ENCODE results near the gene NT5DC2.
A peak's percentile ranks its signal among the peaks of the same experiment; 100 is the strongest.

NT5DC2 gene

GRCh38 chr3:52533623-52534280 lies at the start of gene NT5DC2:
Gene NT5DC2, minus strand, starts transcription at chr3:52533857. Its CDS starts 120 bp downstream, at chr3:52533737.
- no peaks in the 10 kb centered on the region for H3K27me3 Mint-ChIP-seq
- peaks cover 11 to 14% of the 10 kb centered on the region in 2 donors for H3K36me3 Mint-ChIP-seq
- H3K4me1 Mint-ChIP-seq: peaks cover 23 to 41% of the 10 kb centered on the region in 2 donors
- peak; percentile 48 for DNase-seq
- H3K4me3 Mint-ChIP-seq: peak within 1 kb of the TSS; percentile 80 to 84
- H3K9me3 Mint-ChIP-seq: no peaks in the 10 kb centered on the region
- ATAC-seq (replicated peaks): peak; percentile 31 to 32
- H3K27ac Mint-ChIP-seq: peak within 1 kb of the TSS; percentile 87

DNA sequence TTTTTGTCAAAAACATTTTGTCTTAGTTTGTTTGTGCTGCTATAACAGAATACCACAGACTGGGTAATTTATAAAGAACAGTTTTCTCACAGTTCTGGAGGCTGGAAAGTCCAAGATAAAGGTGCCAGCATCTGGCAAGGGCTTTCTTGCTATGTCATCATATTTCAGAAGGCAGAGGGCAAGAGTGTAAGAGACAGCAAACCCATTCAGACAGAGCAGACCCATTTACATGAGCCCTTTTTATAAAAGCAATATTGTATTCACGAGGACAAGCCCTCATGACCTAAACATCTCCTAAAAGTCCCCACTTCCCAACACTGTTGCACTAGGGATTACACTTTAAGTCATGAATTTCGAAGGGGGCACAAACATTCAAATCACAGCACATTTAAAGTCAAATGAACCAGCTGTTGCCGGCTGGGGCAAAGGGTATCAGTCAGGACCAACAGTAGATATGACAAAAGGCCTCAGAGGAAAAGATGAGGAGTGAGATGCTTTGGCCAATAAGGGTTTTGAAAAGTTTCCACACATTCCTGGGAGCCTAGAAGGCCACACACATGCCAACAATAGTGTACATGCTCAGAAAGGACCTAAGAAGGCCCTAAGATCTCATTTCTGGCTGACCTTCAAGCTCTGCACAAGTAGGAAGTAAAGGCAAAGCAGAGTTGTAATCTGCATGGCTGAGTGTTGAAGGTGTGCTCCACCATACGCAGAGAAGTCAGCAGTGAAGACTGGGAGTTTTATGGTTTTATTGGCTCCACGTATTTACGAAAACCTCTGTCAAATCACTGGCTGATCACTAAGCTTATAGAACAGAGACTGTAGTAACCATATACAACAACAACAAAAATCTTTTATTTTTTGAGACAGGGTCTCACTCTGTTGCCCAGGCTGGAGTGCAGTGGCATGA lies 40.7 kb upstream of the NT5DC2 start:
- H3K4me3 Mint-ChIP-seq: no peak overlapping the region
- no peak for ATAC-seq (replicated peaks)
- H3K4me1 Mint-ChIP-seq: no peaks in the 10 kb centered on the region
- no peak for DNase-seq
- no peak overlapping the region for H3K27ac Mint-ChIP-seq
- peaks cover 39 to 57% of the 10 kb centered on the region in 2 donors for H3K36me3 Mint-ChIP-seq
- no peaks in the 10 kb centered on the region for H3K9me3 Mint-ChIP-seq
- H3K27me3 Mint-ChIP-seq: no peaks in the 10 kb centered on the region

DNA sequence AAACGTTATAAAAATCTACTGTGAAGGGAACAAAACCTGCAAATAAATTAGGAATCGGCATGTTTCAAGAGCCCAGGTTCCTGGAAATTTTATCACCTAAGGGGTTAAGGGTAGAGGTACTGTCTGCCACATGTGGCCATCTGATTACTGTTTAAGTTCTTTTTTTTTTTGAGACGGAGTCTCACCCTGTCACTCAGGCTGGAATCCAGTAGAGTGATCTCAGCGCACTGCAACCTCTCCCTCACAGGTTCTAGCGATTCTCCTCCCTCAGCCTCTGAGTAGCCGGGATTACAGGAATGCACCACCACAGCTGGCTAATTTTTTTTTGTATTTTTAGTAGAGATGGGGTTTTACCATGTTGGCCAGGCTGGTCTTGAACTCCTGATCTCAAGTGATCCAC lies 38.6 kb upstream of the NT5DC2 start:
- H3K9me3 Mint-ChIP-seq: no peaks in the 10 kb centered on the region
- no peak overlapping the region for H3K4me3 Mint-ChIP-seq
- H3K27ac Mint-ChIP-seq: no peak overlapping the region
- no peak for DNase-seq
- no peaks in the 10 kb centered on the region for H3K4me1 Mint-ChIP-seq
- no peaks in the 10 kb centered on the region for H3K27me3 Mint-ChIP-seq
- ATAC-seq (replicated peaks): no peak
- peaks cover 29 to 47% of the 10 kb centered on the region in 2 donors for H3K36me3 Mint-ChIP-seq

- ATAC-seq (replicated peaks): no peak
- H3K4me3 Mint-ChIP-seq: no peak overlapping the region
Measured at GRCh38 chr3:52570076-52570475, 36.4 kb upstream of the NT5DC2 start.

DNA sequence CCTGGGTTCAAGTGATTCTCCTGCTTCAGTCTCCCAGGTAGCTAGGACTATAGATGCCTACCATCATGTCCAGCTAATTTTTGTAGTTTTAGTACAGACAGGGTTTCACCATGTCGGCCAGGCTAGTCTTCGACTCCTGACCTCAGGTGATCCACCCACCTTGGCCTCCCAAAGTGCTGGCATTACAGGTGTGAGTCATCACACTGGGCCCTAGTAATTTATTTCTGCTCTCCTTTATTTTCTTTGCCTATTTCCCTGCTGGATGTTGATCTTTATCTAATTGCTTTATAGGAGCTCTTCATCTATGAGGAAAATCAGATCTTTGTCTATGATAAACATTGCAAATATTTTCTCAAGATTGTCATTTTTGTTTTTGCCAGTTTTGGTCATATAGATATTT lies 34.4 kb upstream of the NT5DC2 start:
- no peaks in the 10 kb centered on the region for H3K9me3 Mint-ChIP-seq
- H3K36me3 Mint-ChIP-seq: peaks cover 12 to 33% of the 10 kb centered on the region in 2 donors
- DNase-seq (no peak), ATAC-seq (replicated peaks) (no peak)
- H3K27me3 Mint-ChIP-seq: no peaks in the 10 kb centered on the region
- no peak overlapping the region for H3K27ac Mint-ChIP-seq
- H3K4me1 Mint-ChIP-seq: no peaks in the 10 kb centered on the region
- H3K4me3 Mint-ChIP-seq: no peak overlapping the region

More at GRCh38 chr3:52570076-52570475, 36.4 kb upstream of the NT5DC2 start:
- Mint-ChIP-seq H3K9me3 (no peaks in the 10 kb centered on the region), H3K36me3 (peaks cover 21 to 43% of the 10 kb centered on the region in 2 donors), H3K4me1 (no peaks in the 10 kb centered on the region), H3K27me3 (no peaks in the 10 kb centered on the region), H3K27ac (peak overlapping the region; percentile 27)
- DNase-seq: no peak

- no peaks in the 10 kb centered on the region for H3K9me3 Mint-ChIP-seq
- no peaks in the 10 kb centered on the region for H3K4me1 Mint-ChIP-seq
- no peak for ATAC-seq (replicated peaks)
- peaks cover 10 to 42% of the 10 kb centered on the region in 2 donors for H3K36me3 Mint-ChIP-seq
- H3K27me3 Mint-ChIP-seq: no peaks in the 10 kb centered on the region
- H3K27ac Mint-ChIP-seq: no peak overlapping the region
- no peak overlapping the region for H3K4me3 Mint-ChIP-seq
- DNase-seq: no peak
Measured at GRCh38 chr3:52563984-52564383, 30.3 kb upstream of the NT5DC2 start.

- Mint-ChIP-seq H3K4me1 (peaks cover 0 to 1% of the 10 kb centered on the region in 2 donors), H3K4me3 (no peak overlapping the region), H3K27me3 (no peaks in the 10 kb centered on the region), H3K27ac (no peak overlapping the region), H3K9me3 (no peaks in the 10 kb centered on the region), H3K36me3 (peaks cover 9 to 38% of the 10 kb centered on the region in 2 donors)
- ATAC-seq (replicated peaks): no peak
- DNase-seq: no peak
Measured at GRCh38 chr3:52561028-52561747, 27.5 kb upstream of the NT5DC2 start.

- no peaks in the 10 kb centered on the region for H3K9me3 Mint-ChIP-seq
Measured at GRCh38 chr3:52558436-52558835, 24.8 kb upstream of the NT5DC2 start.

GRCh38 chr3:52557011-52557960 lies 23.6 kb upstream of the NT5DC2 start:
- Mint-ChIP-seq H3K27me3 (no peaks in the 10 kb centered on the region), H3K9me3 (no peaks in the 10 kb centered on the region), H3K4me1 (peaks cover 0 to 3% of the 10 kb centered on the region in 2 donors), H3K4me3 (no peak overlapping the region), H3K27ac (no peak overlapping the region), H3K36me3 (peaks cover 5 to 34% of the 10 kb centered on the region in 2 donors)
- ATAC-seq (replicated peaks): no peak
- DNase-seq: no peak

More at GRCh38 chr3:52558436-52558835, 24.8 kb upstream of the NT5DC2 start:
- H3K36me3 Mint-ChIP-seq: peaks cover 7 to 42% of the 10 kb centered on the region in 2 donors
- H3K4me3 Mint-ChIP-seq: no peak overlapping the region
- H3K27ac Mint-ChIP-seq: no peak overlapping the region
- DNase-seq (no peak), ATAC-seq (replicated peaks) (no peak)
- no peaks in the 10 kb centered on the region for H3K27me3 Mint-ChIP-seq
- peaks cover 0 to 3% of the 10 kb centered on the region in 2 donors for H3K4me1 Mint-ChIP-seq

DNA sequence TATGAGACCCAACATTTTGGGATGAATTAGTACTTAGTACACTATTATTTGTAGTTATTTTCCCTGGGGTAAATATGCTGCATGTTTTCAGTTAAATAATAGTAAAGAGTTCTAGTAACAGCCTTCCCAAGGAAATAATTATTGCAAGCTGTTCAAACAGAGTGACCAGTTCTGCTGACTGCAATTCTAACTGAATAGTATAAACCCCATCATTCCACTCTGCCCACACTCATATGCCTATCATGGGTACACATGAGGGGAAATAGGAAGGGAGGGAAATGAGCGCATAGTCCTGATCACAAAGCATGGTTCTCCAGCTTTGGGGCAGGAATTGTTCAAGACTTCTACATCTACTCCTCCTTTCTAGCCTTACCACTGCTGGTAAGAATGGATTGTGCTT lies 21.4 kb upstream of the NT5DC2 start:
- H3K36me3 Mint-ChIP-seq: peaks cover 9 to 33% of the 10 kb centered on the region in 2 donors

DNA sequence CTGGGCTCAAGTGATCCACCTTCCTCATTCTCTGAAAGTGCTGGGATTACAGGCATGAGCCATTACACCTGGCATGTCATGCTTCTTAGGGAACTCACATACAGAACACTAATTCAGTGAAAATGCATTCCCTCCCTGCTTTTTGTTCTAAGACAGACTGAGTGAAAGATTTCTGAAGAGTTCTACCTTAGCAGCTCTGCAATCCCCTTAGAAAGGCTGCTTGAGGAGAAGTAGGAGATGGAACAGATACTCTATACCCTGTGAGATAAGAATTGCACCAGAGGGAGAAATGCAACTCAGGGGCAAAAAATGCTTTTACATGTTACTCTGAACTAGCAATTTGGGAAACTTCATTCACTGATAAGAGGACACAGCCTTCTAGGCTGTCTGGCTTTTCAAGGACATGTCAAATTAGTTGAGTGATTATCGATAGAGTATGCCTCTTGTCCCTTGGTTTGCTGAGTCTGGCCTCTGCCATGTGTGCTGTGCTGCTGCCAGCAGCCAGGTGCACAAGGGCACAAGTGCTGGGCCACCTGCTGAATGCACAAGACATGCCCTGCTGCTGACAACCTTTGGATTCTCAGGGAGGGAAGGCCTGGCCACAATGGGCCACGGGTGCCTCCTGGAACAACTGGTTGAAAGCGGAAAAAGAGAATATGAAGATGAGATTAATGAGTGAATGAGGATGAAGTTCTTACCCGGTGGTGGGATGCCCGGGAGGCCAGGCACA lies 20.5 kb upstream of the NT5DC2 start:
- no peak for ATAC-seq (replicated peaks)
- H3K36me3 Mint-ChIP-seq: peaks cover 11 to 27% of the 10 kb centered on the region in 2 donors
- no peak for DNase-seq
- no peak overlapping the region for H3K4me3 Mint-ChIP-seq
- H3K9me3 Mint-ChIP-seq: no peaks in the 10 kb centered on the region
- H3K27me3 Mint-ChIP-seq: no peaks in the 10 kb centered on the region
- peaks cover 0 to 3% of the 10 kb centered on the region in 2 donors for H3K4me1 Mint-ChIP-seq
- H3K27ac Mint-ChIP-seq: peak overlapping the region; percentile 63

More for the DNA sequence above, 21.4 kb upstream of the NT5DC2 start:
- Mint-ChIP-seq H3K4me3 (no peak overlapping the region), H3K27ac (no peak overlapping the region), H3K27me3 (no peaks in the 10 kb centered on the region), H3K4me1 (peaks cover 0 to 3% of the 10 kb centered on the region in 2 donors), H3K9me3 (no peaks in the 10 kb centered on the region)
- DNase-seq: no peak
- no peak for ATAC-seq (replicated peaks)

- peaks cover 7 to 17% of the 10 kb centered on the region in 2 donors for H3K36me3 Mint-ChIP-seq
- H3K9me3 Mint-ChIP-seq: no peaks in the 10 kb centered on the region
- no peak overlapping the region for H3K27ac Mint-ChIP-seq
- no peak for ATAC-seq (replicated peaks)
- peaks cover 0 to 2% of the 10 kb centered on the region in 2 donors for H3K4me1 Mint-ChIP-seq
- no peak for DNase-seq
- H3K4me3 Mint-ChIP-seq: no peak overlapping the region
- H3K27me3 Mint-ChIP-seq: no peaks in the 10 kb centered on the region
Measured at GRCh38 chr3:52552089-52552488, 18.4 kb upstream of the NT5DC2 start.

DNA sequence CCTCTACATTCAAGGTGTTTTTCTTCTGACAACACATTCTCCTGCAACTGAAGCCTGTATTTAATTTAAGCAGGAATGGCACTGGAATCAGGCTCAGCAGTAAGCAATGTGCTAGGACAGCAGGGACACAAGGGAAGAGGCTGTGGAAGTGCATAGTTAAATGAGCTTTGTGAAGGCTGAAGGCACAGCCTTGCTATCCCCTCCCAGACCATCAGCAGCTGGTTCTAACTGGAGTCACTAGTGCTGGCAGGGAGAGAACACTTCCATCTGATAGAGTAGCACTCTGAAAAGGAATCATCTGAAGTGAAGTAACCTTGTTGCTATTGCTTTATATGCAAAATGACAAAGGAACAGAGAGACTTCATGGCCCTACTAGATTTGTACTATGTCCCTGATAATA lies 17.5 kb upstream of the NT5DC2 start:
- H3K27ac Mint-ChIP-seq: peak overlapping the region; percentile 47
- peaks cover 7 to 15% of the 10 kb centered on the region in 2 donors for H3K36me3 Mint-ChIP-seq
- no peak overlapping the region for H3K4me3 Mint-ChIP-seq
- H3K9me3 Mint-ChIP-seq: no peaks in the 10 kb centered on the region
- H3K27me3 Mint-ChIP-seq: no peaks in the 10 kb centered on the region
- H3K4me1 Mint-ChIP-seq: peaks cover 0 to 2% of the 10 kb centered on the region in 2 donors
- ATAC-seq (replicated peaks): no peak
- no peak for DNase-seq
